ENCODE data around the gene TCFL5.

Gene TCFL5

GRCh38 chr20:62861726-62862336 lies at the start of gene TCFL5:
TCFL5 (minus strand) TSS chr20:62861822; CDS start chr20:62861670, 152 bp downstream.
- TF ChIP-seq, protein P1, sequence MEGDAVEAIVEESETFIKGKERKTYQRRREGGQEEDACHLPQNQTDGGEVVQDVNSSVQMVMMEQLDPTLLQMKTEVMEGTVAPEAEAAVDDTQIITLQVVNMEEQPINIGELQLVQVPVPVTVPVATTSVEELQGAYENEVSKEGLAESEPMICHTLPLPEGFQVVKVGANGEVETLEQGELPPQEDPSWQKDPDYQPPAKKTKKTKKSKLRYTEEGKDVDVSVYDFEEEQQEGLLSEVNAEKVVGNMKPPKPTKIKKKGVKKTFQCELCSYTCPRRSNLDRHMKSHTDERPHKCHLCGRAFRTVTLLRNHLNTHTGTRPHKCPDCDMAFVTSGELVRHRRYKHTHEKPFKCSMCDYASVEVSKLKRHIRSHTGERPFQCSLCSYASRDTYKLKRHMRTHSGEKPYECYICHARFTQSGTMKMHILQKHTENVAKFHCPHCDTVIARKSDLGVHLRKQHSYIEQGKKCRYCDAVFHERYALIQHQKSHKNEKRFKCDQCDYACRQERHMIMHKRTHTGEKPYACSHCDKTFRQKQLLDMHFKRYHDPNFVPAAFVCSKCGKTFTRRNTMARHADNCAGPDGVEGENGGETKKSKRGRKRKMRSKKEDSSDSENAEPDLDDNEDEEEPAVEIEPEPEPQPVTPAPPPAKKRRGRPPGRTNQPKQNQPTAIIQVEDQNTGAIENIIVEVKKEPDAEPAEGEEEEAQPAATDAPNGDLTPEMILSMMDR (IDR thresholded peaks at IDR 0.05; ENCODE audit: low read depth, low read length): no peak

GRCh38 chr20:62910777-62911497 lies 49.3 kb upstream of the TCFL5 start:
- DNase-seq (ENCODE audit: extremely low read depth, low read depth): no peak
- TF ChIP-seq, protein P1 (IDR thresholded peaks at IDR 0.05; ENCODE audit: low read depth, low read length): no peak

More at GRCh38 chr20:62861726-62862336, at the start of gene TCFL5:
- DNase-seq (ENCODE audit: extremely low read depth, low read depth): peak; percentile 57

DNA sequence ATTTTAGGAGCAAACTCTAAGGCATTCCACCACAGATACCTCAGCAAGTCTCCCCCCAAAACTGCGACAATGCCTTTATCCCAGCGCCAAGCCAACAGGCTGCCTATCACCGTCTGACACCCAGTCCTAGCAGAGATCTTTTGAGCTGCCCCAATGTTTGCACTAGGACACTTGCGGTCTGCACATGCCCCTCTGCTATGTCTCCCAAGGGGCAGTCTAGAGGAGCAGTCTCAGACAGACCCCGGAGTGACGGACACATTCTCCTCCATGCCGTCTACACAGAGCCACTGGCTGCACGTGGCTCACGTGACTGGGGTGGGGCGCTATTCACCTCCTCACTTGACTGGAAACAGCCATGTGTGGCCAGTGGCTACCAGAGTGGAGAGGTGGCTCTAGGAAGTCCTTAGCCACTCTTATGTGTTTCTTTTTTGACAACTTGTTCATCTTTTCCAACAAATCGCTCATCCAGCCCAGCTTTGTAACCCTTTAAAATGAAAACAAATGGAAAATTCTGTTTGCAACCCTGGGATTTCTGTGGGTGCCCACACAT lies 48.7 kb upstream of the TCFL5 start:
- DNase-seq (ENCODE audit: extremely low read depth, low read depth): no peak
- TF ChIP-seq, protein P1 (IDR thresholded peaks at IDR 0.05; ENCODE audit: low read depth, low read length): no peak

GRCh38 chr20:62908971-62909791 lies 47.6 kb upstream of the TCFL5 start:
- DNase-seq (ENCODE audit: extremely low read depth, low read depth): no peak
- TF ChIP-seq, protein P1 (IDR thresholded peaks at IDR 0.05; ENCODE audit: low read depth, low read length): no peak

DNA sequence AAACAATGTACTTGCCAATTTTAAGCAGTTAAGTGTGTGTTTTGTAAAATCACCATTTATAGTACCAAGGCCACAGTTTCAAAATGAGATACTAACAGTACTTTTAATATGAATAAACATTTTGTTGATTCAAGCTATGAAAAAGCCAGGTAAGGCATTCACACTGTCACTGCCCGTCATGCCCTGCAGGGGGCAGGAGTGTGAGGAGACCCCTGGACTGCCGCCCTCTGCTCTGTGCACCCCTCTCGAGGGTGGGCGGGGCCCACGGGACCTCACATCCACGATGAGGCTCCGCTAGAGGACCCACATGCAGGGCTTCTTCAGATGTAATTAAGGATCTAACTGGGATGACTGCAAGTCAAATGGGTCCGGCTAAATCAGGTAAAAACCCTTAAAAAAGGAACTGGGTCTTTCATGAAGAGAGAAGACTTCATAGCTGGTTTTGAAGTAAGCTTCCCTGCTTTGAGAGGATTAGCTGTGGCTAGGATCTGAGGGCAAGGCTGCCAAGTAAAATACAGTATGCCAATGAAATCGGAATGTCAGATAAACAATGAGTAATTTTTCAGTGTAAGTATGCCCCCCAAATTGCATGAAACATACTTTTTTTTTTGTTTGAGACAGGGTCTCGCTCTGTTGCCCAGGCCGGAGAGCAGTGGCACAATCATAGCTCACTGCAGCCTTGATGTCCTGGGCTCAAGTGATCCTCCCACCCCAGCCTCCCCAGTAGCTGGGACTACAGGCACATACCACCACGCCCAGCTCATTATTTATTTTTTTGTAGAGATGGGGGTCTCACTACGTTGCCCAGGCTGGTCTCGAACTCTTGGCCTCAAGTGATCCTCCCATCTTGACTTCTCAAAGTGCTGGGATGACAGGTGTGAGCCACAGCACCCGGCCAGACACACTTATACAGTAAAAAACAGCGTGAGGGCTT lies 46.0 kb upstream of the TCFL5 start:
- DNase-seq (ENCODE audit: extremely low read depth, low read depth): no peak
- TF ChIP-seq, protein P1 (IDR thresholded peaks at IDR 0.05; ENCODE audit: low read depth, low read length): peak; percentile 48

GRCh38 chr20:62906647-62907375 lies 45.2 kb upstream of the TCFL5 start:
- TF ChIP-seq, protein P1 (IDR thresholded peaks at IDR 0.05; ENCODE audit: low read depth, low read length): no peak

More at GRCh38 chr20:62906647-62907375, 45.2 kb upstream of the TCFL5 start:
- DNase-seq (ENCODE audit: extremely low read depth, low read depth): no peak
